ENCODE results near the gene VEPH1. TPM values are rescaled to one million over a fixed set of nuclear protein-coding genes. Genes with fewer than 3 reads are reported as not detected.

The VEPH1 gene
- total RNA-seq, 2 donors from 2014 or later = not detected

DNA sequence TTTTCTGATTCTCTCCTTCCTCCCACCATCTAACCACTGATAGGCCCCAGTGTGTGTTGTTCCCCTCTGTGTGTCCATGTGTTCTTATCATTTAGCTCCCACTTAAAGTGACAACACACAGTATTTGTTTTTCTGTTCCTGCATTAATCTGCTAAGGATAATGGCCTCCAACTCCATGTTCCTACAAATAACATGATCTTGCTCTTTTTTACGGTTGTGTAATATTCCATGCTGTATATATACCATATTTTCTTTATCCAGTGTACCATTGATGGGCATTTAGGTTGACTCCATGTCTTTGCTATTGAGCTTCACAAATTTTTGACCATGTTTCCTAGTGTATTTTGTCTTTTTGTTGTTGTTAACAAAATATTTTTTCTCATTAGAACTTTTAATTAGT is 30.6 kb downstream of the VEPH1 start:
- no peak for ATAC-seq (replicated peaks)
- Mint-ChIP-seq H3K4me1 (no peaks in the 10 kb centered on the region), H3K36me3 (ENCODE audit: low read depth) (no peaks in the 10 kb centered on the region), H3K27ac (no peak overlapping the region), H3K27me3 (no peaks in the 10 kb centered on the region), H3K9me3 (no peaks in the 10 kb centered on the region), H3K4me3 (no peak overlapping the region)

DNA sequence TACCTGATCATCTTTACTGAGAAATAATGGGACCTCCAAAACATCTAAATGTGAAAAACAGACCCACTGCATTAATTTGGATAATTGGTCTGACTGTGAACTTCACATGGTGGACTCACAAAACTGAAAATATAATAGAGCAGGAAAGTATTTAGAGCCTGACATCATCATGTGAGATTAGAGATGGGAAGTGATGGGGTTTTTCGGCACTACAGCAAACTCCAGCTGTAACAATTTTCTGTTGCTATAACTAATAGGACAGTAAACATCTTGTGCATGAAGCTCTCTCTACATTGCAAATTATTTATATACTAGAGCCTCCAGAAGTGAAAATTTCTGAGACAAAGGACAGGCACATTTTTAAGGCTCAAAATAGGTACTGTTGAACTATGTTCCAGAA is 32.2 kb downstream of the VEPH1 start:
- Mint-ChIP-seq H3K4me1 (no peaks in the 10 kb centered on the region), H3K27ac (no peak overlapping the region), H3K27me3 (no peaks in the 10 kb centered on the region), H3K4me3 (no peak overlapping the region), H3K9me3 (no peaks in the 10 kb centered on the region), H3K36me3 (ENCODE audit: low read depth) (no peaks in the 10 kb centered on the region)
- ATAC-seq (replicated peaks) = no peak

DNA sequence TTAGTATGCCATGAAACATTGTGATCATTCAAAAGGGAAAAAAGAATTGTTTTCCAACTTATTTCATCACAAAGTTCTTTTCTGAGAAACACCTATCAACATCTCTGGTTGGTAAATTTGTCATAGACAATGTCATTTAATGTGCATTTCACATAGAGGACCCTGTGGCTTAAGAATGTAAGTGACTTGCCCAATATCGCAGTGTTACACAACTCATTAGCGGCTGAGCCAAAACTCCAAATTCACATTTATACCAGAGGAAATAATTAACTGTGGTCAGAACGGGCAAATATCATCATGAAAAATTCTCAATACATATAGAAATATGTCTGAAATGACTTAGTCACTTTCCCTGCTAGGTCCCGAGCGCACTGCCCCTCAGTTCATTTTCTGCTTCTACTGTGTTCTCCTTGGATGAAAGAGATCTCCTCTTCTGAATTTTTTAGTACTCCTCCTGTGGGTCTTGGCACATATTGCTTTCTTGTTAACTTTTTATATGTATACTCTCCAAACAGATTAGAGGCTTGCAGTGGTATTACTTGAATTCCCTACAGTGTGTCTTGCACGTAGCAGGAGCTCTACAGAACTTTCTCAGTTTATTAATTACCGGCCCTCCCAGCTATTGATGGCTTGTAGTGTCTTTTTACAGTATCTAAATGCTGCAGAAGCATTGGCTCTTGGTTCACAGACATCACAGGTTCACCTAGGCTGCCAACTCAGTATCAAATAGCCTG is 33.5 kb downstream of the VEPH1 start:
- no peaks in the 10 kb centered on the region for H3K36me3 Mint-ChIP-seq (ENCODE audit: low read depth)

DNA sequence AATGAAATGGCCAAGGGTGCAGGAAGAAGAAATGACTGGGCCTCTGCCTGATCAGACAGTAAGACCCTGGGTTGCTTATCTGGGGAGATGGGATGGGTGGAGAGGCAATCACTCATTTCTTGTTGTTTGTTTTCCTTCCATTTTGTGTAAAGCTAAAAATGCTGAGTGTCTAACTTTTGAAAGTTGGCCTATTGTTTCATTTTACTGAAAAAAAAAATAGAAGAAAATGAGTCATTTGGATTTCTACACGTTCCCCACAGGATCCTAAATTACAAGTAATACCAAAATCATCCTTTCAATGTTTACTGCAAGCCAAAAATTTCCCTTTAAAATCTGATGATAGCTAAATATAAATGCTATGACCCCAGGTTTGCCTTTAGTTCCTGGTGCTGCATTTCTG is 36.0 kb downstream of the VEPH1 start:
- H3K27me3 Mint-ChIP-seq = no peaks in the 10 kb centered on the region
- no peaks in the 10 kb centered on the region for H3K4me1 Mint-ChIP-seq
- no peak overlapping the region for H3K4me3 Mint-ChIP-seq
- H3K9me3 Mint-ChIP-seq = no peaks in the 10 kb centered on the region
- no peaks in the 10 kb centered on the region for H3K36me3 Mint-ChIP-seq (ENCODE audit: low read depth)
- no peak overlapping the region for H3K27ac Mint-ChIP-seq
- no peak for ATAC-seq (replicated peaks)

More for the DNA sequence above, 33.5 kb downstream of the VEPH1 start:
- ATAC-seq (replicated peaks) = no peak
- Mint-ChIP-seq H3K27ac (no peak overlapping the region), H3K9me3 (no peaks in the 10 kb centered on the region), H3K4me3 (no peak overlapping the region), H3K4me1 (no peaks in the 10 kb centered on the region), H3K27me3 (no peaks in the 10 kb centered on the region)

DNA sequence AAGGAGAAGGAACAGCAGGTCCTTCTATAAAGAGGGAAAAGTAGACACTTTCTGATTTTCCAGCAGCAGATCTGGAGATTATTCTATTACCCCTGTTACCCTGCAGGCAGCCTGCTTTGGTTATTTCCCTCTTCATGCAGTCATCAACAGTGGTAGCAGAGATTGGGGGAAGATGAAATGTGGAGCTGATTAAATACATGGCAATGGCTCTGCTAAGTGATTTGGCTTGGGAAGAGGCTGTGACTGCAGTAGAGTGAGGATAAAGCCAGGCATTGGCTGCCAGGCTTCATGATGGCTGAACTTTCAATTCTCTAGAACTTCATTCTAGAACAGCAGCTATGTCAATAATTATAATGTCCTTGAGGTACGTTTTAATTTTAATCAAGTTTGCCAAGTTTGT is 37.5 kb downstream of the VEPH1 start:
- Mint-ChIP-seq H3K27me3 (peaks cover 5% of the 10 kb centered on the region), H3K4me1 (no peaks in the 10 kb centered on the region), H3K27ac (no peak overlapping the region), H3K9me3 (no peaks in the 10 kb centered on the region), H3K36me3 (ENCODE audit: low read depth) (no peaks in the 10 kb centered on the region), H3K4me3 (no peak overlapping the region)
- no peak for ATAC-seq (replicated peaks)

DNA sequence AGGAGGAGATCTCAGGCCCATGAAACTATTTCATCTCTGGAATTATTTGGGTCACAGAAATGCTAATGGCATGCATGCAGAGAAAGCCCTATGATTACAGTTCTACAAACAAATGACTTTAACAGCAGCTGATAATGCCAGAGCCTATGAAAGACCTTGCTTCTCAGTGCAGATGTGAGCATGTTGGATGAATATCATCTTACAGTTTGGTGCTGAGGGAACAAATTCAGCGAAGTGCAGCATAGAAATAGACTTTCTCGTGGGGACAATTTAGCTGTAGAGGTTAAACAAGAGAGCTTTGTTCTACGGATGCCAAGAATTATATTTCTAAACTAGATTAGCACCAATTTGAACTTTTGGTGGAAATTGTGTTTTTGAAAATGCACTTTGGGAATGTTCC is 38.9 kb downstream of the VEPH1 start:
- H3K9me3 Mint-ChIP-seq = no peaks in the 10 kb centered on the region
- no peaks in the 10 kb centered on the region for H3K36me3 Mint-ChIP-seq (ENCODE audit: low read depth)
- no peaks in the 10 kb centered on the region for H3K4me1 Mint-ChIP-seq
- H3K27me3 Mint-ChIP-seq = peaks cover 17% of the 10 kb centered on the region
- no peak overlapping the region for H3K4me3 Mint-ChIP-seq
- no peak overlapping the region for H3K27ac Mint-ChIP-seq
- ATAC-seq (replicated peaks) = no peak

DNA sequence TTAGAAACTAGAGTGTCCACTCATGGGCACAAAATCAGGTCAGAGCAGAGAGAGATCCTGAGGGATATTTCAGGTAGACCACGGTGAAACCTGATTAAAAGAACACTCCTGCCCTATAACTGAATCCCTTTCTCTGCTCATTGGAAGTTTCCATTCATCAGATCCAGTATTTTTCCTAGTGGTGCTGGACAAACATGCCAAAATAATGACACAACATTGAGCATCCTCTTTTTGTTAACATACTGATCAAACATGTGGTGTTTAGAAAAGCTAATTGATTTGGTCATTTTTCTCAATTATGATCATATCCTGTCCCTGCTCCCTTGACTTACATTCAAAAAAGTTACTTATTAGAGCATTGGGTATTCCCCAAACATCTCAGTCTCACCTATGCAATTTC is 39.4 kb downstream of the VEPH1 start:
- Mint-ChIP-seq H3K27me3 (peaks cover 19% of the 10 kb centered on the region), H3K27ac (no peak overlapping the region), H3K36me3 (ENCODE audit: low read depth) (no peaks in the 10 kb centered on the region), H3K9me3 (no peaks in the 10 kb centered on the region), H3K4me1 (no peaks in the 10 kb centered on the region), H3K4me3 (no peak overlapping the region)
- ATAC-seq (replicated peaks) = no peak

DNA sequence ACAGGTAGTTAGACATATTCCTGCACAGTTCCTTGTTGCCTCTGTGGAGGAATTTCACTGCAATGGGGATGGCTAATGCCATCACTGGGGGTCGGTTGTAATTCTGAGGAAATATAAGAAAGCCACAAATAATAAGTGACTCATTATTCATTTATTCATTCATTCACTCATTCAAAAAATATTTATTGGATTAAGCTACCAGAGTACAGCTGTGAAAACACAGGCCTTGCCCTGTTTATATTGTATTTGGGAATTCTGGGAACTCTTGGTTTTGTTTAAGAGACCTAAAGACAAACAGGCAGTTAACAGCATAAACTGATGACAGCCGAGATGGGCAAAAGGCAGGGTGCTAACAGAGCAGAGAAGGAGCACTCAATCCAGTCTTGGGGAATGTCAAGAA is 43.0 kb downstream of the VEPH1 start:
- H3K27me3 Mint-ChIP-seq = peaks cover 28% of the 10 kb centered on the region
- no peak overlapping the region for H3K4me3 Mint-ChIP-seq
- no peak for ATAC-seq (replicated peaks)
- no peaks in the 10 kb centered on the region for H3K36me3 Mint-ChIP-seq (ENCODE audit: low read depth)
- H3K27ac Mint-ChIP-seq = no peak overlapping the region
- H3K4me1 Mint-ChIP-seq = no peaks in the 10 kb centered on the region
- H3K9me3 Mint-ChIP-seq = peaks cover 3% of the 10 kb centered on the region

DNA sequence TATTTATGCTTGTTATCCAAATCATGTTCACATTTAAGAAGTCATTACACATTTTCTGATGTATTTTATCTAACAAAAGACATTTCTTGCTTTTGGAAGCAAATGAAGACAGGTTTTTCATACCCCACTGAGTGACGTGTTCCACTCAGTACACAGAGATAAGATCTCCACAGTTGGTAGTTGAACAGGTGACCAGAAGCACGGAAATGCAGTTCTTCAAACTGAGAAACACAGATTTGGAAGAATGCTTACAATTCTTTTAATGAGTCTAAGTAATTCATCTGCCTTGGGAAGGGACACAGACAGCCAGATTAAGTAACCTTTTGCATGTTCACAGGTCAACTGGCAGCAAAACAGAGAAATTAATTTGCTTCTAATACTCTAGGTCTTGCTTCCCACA is 43.5 kb downstream of the VEPH1 start:
- Mint-ChIP-seq H3K36me3 (ENCODE audit: low read depth) (no peaks in the 10 kb centered on the region), H3K4me3 (no peak overlapping the region), H3K9me3 (peaks cover 3% of the 10 kb centered on the region), H3K27me3 (peaks cover 28% of the 10 kb centered on the region), H3K4me1 (no peaks in the 10 kb centered on the region), H3K27ac (no peak overlapping the region)
- no peak for ATAC-seq (replicated peaks)

DNA sequence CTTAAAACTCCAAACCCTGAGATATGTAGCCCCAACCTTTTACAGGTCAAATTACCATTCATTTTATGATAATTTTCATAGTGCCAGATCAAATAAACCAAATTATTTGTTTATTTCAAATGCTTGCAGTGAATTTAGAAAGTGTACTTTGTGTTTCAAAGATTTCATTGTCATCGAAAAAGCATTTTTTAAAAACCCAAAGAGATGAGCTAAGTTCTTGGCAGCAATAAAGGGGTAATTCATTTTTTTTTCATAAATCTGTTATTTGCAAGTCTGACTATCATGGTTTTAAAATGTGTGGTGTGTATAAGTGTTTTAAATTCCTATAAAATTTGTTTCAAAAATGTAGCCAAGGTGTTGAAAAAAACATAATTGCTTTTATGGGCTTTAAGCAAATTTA is 49.4 kb downstream of the VEPH1 start:
- Mint-ChIP-seq H3K9me3 (peaks cover 3% of the 10 kb centered on the region), H3K27me3 (peaks cover 11% of the 10 kb centered on the region), H3K4me1 (no peaks in the 10 kb centered on the region), H3K36me3 (ENCODE audit: low read depth) (no peaks in the 10 kb centered on the region), H3K4me3 (no peak overlapping the region), H3K27ac (no peak overlapping the region)
- ATAC-seq (replicated peaks) = no peak

DNA sequence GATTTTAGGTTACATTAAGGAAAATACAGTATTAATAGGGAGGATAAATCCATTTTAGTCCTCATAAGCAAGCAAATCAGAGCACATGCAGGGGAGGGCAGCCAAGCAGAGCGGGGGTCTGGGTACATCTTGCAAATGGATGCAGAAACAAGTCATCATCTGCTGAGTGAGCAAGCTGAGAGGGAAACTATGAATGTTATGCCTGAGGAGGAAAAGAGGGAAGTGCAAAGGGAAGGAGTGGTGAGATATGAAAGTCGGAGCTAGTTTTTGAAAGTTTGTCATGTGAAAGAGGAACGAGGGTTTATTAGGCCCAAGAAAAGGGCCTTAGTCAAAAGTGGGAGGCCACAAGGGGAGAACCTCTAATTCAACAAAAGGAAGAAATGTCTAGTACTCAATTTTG is 51.1 kb downstream of the VEPH1 start:
- no peak overlapping the region for H3K27ac Mint-ChIP-seq

DNA sequence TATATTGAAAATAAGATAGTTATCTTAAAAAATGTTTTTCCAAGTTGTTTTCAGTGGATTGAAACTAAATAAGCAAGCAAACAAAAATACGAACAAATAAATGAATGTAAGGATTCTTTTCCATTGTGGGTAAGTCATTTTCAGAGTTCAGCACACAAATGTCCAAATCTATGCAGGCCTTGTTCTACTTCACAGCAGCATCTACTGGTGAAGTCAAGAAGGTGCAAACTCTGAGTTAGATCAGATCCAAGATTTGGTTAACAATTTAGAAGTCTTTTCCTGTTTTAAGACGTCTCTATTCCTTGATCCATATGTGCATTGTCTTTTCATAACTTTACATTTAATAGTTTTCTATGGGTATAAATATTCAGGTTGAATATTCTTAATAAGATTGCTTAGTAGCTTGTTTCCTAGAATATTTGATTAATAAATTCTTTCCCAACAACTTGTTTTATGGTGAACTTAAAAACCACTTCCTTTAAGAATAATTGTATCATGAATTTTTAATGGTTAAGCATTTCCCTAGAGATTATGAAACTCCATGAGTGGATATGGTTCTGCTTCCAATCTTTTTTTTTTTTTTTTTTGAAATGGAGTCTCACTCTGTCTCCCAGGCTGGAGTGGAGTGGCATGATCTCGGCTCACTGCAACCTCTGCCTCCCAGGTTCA is 56.1 kb downstream of the VEPH1 start:
- Mint-ChIP-seq H3K36me3 (ENCODE audit: low read depth) (no peaks in the 10 kb centered on the region), H3K27ac (no peak overlapping the region), H3K9me3 (no peaks in the 10 kb centered on the region), H3K4me3 (no peak overlapping the region), H3K4me1 (no peaks in the 10 kb centered on the region), H3K27me3 (peaks cover 3% of the 10 kb centered on the region)
- no peak for ATAC-seq (replicated peaks)

More for the DNA sequence above, 51.1 kb downstream of the VEPH1 start:
- H3K9me3 Mint-ChIP-seq = no peaks in the 10 kb centered on the region
- peaks cover 4% of the 10 kb centered on the region for H3K27me3 Mint-ChIP-seq
- H3K36me3 Mint-ChIP-seq (ENCODE audit: low read depth) = no peaks in the 10 kb centered on the region
- H3K4me3 Mint-ChIP-seq = no peak overlapping the region
- no peaks in the 10 kb centered on the region for H3K4me1 Mint-ChIP-seq
- ATAC-seq (replicated peaks) = no peak

DNA sequence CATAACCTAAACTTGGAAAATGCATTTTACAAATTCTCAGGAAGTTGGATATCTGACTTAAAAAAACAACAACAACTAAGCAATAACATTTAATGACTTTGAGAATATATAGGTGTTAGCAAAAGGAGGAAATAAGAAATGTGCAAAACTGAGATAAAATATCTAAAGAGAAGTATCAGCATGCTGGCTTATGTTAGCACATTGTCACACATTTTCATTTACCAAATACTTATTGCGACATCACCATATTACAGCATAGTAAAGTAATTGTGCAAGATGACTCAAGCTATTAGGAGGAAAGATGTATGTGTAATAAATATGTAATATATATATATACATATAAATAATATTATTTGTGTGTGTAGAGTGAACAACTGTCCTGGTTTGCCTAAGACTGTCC is 57.4 kb downstream of the VEPH1 start:
- H3K36me3 Mint-ChIP-seq (ENCODE audit: low read depth) = no peaks in the 10 kb centered on the region
- no peak overlapping the region for H3K27ac Mint-ChIP-seq
- no peaks in the 10 kb centered on the region for H3K27me3 Mint-ChIP-seq
- no peak for ATAC-seq (replicated peaks)
- H3K4me1 Mint-ChIP-seq = no peaks in the 10 kb centered on the region
- no peaks in the 10 kb centered on the region for H3K9me3 Mint-ChIP-seq
- H3K4me3 Mint-ChIP-seq = no peak overlapping the region

DNA sequence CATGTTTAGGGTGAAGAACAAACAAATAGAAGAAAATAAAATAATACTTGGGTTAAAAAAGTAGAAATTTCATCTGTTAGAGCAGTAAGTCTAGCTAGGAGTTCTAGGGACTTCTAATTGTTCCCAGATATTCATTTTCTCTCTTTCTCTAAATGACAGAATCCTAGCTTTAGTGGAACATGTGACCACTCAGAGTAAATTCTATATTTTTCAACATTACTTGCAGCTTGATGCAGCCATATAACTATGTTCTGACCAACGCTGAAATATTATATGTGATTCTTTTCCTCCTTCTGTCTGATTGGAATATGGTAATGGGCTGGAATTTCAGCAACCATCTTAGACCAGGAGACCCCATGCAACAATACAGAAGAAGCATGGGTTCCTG is 58.4 kb downstream of the VEPH1 start:
- no peak overlapping the region for H3K27ac Mint-ChIP-seq
- no peaks in the 10 kb centered on the region for H3K27me3 Mint-ChIP-seq
- H3K9me3 Mint-ChIP-seq = no peaks in the 10 kb centered on the region
- H3K4me3 Mint-ChIP-seq = no peak overlapping the region
- H3K36me3 Mint-ChIP-seq (ENCODE audit: low read depth) = no peaks in the 10 kb centered on the region
- no peaks in the 10 kb centered on the region for H3K4me1 Mint-ChIP-seq
- ATAC-seq (replicated peaks) = no peak

DNA sequence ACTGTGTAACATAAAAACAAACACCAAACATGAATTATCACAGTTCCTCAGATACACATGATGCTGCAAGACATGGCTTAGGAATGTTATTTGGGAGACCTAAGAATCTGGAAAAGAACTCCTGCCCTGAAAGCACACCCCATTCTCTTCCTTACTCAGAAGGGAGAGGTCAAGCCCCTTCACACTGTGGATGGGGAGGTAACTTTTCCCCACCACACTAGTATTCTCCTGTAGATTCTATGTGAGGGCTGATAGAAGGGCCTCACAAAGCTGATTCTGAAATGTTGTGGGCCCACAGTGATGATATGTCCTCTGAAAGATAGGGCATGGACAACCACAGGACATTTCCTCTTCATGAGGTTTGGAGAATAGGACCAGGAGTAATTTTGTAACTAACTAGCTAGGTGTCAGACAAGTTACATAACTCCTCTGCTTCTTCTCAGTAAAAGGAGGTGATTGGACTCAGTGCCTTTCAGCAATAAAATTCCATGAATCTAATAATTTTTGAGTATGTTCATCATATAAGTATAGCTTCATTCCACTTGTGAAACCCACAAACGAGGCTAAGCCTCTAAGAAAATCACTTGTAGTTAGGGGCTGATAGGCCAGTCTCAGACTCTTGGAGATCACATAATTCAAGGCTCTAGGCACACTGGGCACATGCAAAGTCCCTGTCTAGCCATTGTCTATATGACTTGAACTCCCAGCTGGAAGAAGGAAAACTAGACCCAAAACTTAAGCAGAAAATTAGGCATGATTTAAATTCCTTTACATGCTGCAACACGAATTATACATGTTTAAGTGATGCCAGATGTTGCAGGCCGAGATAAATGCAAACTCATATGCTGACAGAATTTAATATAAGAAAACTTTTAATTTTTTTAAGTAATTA is 59.1 kb downstream of the VEPH1 start:
- Mint-ChIP-seq H3K36me3 (ENCODE audit: low read depth) (no peaks in the 10 kb centered on the region), H3K4me3 (no peak overlapping the region)
- ATAC-seq (replicated peaks) = no peak

More for the DNA sequence above, 59.1 kb downstream of the VEPH1 start:
- H3K9me3 Mint-ChIP-seq = no peaks in the 10 kb centered on the region
- no peaks in the 10 kb centered on the region for H3K4me1 Mint-ChIP-seq
- H3K27me3 Mint-ChIP-seq = peaks cover 3% of the 10 kb centered on the region
- H3K27ac Mint-ChIP-seq = no peak overlapping the region

Measured in activated T-helper 17 cell treated with anti-CD3 and anti-CD28 coated beads, Interleukin-2, amount 50 U/mL, for 72 hours (primary cell).